DOHH2 (cell line): ENCODE data around the gene DCLK1.

Experiments
- H3F3A ChIP-seq: fragments of 200-600 bp; sonication (generic), shearing (Covaris generic); 2 replicates; pipeline ENCODE4 v1.6.0; 2016; ENCODE audit warnings: antibody characterized with exemption, mild to moderate bottlenecking; ENCODE audit not compliant: control insufficient read depth, insufficient read depth
- H3K27ac ChIP-seq: fragments of 200-600 bp; sonication (generic); 2 replicates; pipeline ENCODE4 v1.5.1; 2014; ENCODE audit warnings: low read depth, mild to moderate bottlenecking, low read length, moderate library complexity
- H3K27me3 ChIP-seq: fragments of 200-600 bp; sonication (generic); 2 replicates; pipeline ENCODE4 v1.6.1; 2014; ENCODE audit warnings: mild to moderate bottlenecking, low read length, mixed read lengths; ENCODE audit not compliant: control insufficient read depth
- H3K36me3 ChIP-seq: fragments of 200-600 bp; sonication (generic); 2 replicates; pipeline ENCODE4 v1.6.1; 2014; ENCODE audit warnings: mild to moderate bottlenecking, low read length, moderate library complexity, mixed read lengths; ENCODE audit not compliant: control insufficient read depth
- H3K4me1 ChIP-seq: fragments of 200-600 bp; sonication (generic); 2 replicates; pipeline ENCODE4 v1.6.1; 2014; ENCODE audit warnings: mild to moderate bottlenecking, low read length, mixed read lengths; ENCODE audit not compliant: control insufficient read depth
- H3K4me2 ChIP-seq: fragments of 200-600 bp; sonication (generic); 2 replicates; pipeline ENCODE4 v1.6.0; 2014; ENCODE audit warnings: mild to moderate bottlenecking, low read length, moderate library complexity
- H3K4me3 ChIP-seq: fragments of 200-600 bp; sonication (generic); 2 replicates; pipeline ENCODE4 v1.5.1; 2014; ENCODE audit warnings: mild to moderate bottlenecking, low read length, mixed read lengths
- H3K79me2 ChIP-seq: fragments of 200-600 bp; sonication (generic); 2 replicates; pipeline ENCODE4 v1.6.1; 2014; ENCODE audit warnings: mild to moderate bottlenecking, low read length, mixed read lengths; ENCODE audit not compliant: control insufficient read depth
- H3K9me2 ChIP-seq: fragments of 200-600 bp; sonication (generic); replicated peaks from 2 replicates; pipeline ENCODE4 v1.6.1; 2014; ENCODE audit warnings: mild to moderate bottlenecking, low read length, mixed read lengths; ENCODE audit not compliant: control insufficient read depth
- H3K9me3 ChIP-seq: fragments of 200-600 bp; sonication (generic); 2 replicates; pipeline ENCODE4 v1.6.1; 2014; ENCODE audit warnings: antibody characterized with exemption, low read length, mixed read lengths; ENCODE audit not compliant: control insufficient read depth, insufficient read depth
- H4K20me1 ChIP-seq: fragments of 200-600 bp; sonication (generic); 2 replicates; pipeline ENCODE4 v1.6.0; 2014; ENCODE audit warnings: low read depth, mild to moderate bottlenecking, antibody characterized with exemption, low read length, moderate library complexity; ENCODE audit not compliant: control insufficient read depth, insufficient read depth
- EZH2phosphoT487 ChIP-seq: fragments of 200-600 bp; sonication (generic); IDR thresholded peaks from 2 replicates; pipeline ENCODE4 v1.6.1; 2017; ENCODE audit warnings: borderline replicate concordance, mild to moderate bottlenecking, antibody characterized with exemption, low read length, moderate library complexity, mixed read lengths
- TF ChIP-seq, protein P1 (sequence below): fragments of 200-600 bp; sonication (generic); IDR thresholded peaks from one replicate; pipeline ENCODE4 v1.5.1; 2014; ENCODE audit warnings: antibody characterized with exemption, mild to moderate bottlenecking, low read depth, low read length; ENCODE audit not compliant: poor library complexity, severe bottlenecking

Gene DCLK1

DNA sequence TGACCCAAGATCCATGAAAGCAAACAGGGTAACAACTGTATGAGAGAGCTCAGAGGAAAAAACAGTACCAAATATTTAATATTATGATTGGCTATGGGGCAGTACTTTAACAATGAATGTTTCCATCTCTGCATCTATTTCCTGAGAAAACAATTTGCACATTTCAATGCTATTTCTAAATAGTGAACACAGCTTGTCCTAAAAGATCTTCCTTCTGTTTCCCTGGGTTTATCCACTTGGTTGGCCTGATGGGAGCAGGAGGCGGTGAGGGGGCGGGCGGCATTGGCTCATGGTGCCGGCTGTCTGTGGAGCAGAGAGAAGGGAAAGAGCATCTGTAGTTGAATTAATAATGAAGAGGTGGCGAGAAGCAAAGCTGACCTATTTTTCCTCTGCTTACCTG is 291.4 kb downstream of the DCLK1 start:
- no peak overlapping the region for H3K27ac ChIP-seq
- H3K27me3 ChIP-seq = no peaks in the 10 kb centered on the region
- H3K9me2 ChIP-seq = no peaks in the 10 kb centered on the region
- H3K4me1 ChIP-seq = no peaks in the 10 kb centered on the region
- no peaks in the 10 kb centered on the region for H4K20me1 ChIP-seq
- H3K4me2 ChIP-seq = no peak overlapping the region
- H3K36me3 ChIP-seq = no peaks in the 10 kb centered on the region
- H3K4me3 ChIP-seq = no peak overlapping the region
- H3K9me3 ChIP-seq = no peaks in the 10 kb centered on the region
- H3F3A ChIP-seq = no peaks in the 10 kb centered on the region
- TF ChIP-seq EZH2phosphoT487 = no peak
- no peaks in the 10 kb centered on the region for H3K79me2 ChIP-seq

DNA sequence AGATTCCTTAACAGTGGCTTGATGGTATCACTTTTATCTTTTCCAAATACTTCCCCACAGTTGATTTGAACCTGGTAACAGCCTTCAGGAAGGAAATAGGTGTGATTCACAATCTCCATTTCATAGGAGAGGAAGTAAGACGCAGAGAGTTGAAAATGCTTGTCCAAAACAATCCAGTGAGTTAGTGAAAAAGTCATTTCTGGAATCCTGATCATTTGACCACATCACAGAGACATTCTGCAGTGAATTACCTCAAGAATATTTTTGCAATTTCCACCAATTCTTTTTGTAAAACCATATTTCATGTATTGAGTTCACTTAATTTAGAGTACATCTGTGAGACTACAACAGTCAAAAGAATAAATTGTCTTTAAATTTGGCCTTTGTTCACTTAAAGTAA is 292.8 kb downstream of the DCLK1 start:
- Histone ChIP-seq H3K79me2 (no peaks in the 10 kb centered on the region), H3K4me1 (no peaks in the 10 kb centered on the region), H3K27ac (no peak overlapping the region), H3K9me2 (no peaks in the 10 kb centered on the region), H4K20me1 (no peaks in the 10 kb centered on the region), H3K36me3 (no peaks in the 10 kb centered on the region), H3K4me2 (no peak overlapping the region), H3K4me3 (no peak overlapping the region), H3K9me3 (no peaks in the 10 kb centered on the region), H3K27me3 (no peaks in the 10 kb centered on the region), H3F3A (no peaks in the 10 kb centered on the region)
- TF ChIP-seq, protein P1, sequence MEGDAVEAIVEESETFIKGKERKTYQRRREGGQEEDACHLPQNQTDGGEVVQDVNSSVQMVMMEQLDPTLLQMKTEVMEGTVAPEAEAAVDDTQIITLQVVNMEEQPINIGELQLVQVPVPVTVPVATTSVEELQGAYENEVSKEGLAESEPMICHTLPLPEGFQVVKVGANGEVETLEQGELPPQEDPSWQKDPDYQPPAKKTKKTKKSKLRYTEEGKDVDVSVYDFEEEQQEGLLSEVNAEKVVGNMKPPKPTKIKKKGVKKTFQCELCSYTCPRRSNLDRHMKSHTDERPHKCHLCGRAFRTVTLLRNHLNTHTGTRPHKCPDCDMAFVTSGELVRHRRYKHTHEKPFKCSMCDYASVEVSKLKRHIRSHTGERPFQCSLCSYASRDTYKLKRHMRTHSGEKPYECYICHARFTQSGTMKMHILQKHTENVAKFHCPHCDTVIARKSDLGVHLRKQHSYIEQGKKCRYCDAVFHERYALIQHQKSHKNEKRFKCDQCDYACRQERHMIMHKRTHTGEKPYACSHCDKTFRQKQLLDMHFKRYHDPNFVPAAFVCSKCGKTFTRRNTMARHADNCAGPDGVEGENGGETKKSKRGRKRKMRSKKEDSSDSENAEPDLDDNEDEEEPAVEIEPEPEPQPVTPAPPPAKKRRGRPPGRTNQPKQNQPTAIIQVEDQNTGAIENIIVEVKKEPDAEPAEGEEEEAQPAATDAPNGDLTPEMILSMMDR = no peak
- TF ChIP-seq EZH2phosphoT487 = no peak

DNA sequence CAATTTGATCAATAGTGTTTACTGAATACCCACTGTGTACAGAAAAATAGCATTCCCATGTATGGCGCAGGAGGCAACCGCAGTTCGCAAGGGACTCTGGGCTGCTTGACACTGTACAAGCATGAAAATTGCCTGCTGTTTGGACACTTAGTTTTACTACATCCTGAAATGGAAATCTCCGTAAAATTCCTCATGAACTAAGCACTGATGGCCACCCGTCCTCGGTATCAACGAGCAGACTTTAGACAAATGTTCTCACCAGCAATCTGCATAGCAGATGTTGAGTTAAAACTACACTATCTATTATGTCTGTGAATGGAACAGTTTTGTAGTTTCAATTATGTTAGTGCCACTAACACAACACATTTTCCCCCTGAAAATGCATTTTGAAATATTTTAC is 294.7 kb downstream of the DCLK1 start:
- TF ChIP-seq, protein P1 = no peak
- TF ChIP-seq EZH2phosphoT487 = no peak
- Histone ChIP-seq H3K4me3 (no peak overlapping the region), H3K79me2 (no peaks in the 10 kb centered on the region), H3K9me2 (no peaks in the 10 kb centered on the region), H3K27me3 (no peaks in the 10 kb centered on the region), H3F3A (no peaks in the 10 kb centered on the region), H3K9me3 (no peaks in the 10 kb centered on the region), H3K27ac (no peak overlapping the region), H3K4me2 (no peak overlapping the region), H3K4me1 (no peaks in the 10 kb centered on the region), H4K20me1 (no peaks in the 10 kb centered on the region), H3K36me3 (no peaks in the 10 kb centered on the region)

DNA sequence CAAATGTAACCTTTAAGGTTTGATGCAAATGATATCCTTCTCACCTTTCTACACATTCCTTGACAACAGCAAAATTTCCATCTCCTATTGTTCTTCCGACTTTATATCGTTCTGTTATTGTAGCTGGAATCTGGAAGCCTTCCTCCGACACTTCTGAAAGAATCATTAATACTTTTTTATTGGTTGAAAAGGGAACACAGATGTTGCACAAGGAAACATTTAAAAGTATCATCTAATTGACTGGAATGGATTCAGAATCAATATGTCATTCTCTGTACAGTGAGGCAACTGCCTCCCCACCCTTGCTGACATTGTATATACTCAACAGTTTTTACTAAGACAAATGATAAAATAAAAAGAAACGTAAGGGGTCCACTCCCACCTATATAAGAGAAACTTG is 295.2 kb downstream of the DCLK1 start:
- no peaks in the 10 kb centered on the region for H3K36me3 ChIP-seq
- no peak overlapping the region for H3K4me2 ChIP-seq
- no peaks in the 10 kb centered on the region for H3K9me3 ChIP-seq
- no peak overlapping the region for H3K4me3 ChIP-seq
- H3K9me2 ChIP-seq = no peaks in the 10 kb centered on the region
- H3K27me3 ChIP-seq = no peaks in the 10 kb centered on the region
- no peaks in the 10 kb centered on the region for H4K20me1 ChIP-seq
- H3K4me1 ChIP-seq = no peaks in the 10 kb centered on the region
- no peak overlapping the region for H3K27ac ChIP-seq
- no peaks in the 10 kb centered on the region for H3K79me2 ChIP-seq
- no peak for TF ChIP-seq EZH2phosphoT487
- TF ChIP-seq, protein P1 = no peak
- H3F3A ChIP-seq = no peaks in the 10 kb centered on the region
